B cell (primary cell): Measurements from ENCODE around the gene SHISA7. TPM values are rescaled to one million over a fixed set of nuclear protein-coding genes. Genes with fewer than 3 reads are reported as not detected.
"Not testable (repeated sequence)": the region's sequence is repeated elsewhere in the genome, so short reads cannot be mapped to it uniquely, and the experiment has no call there.

ENCODE experiments used
- ATAC-seq: fragments of 200-7000 bp; cut with Tn5 transposase; one replicate; pipeline ENCODE4 v1.10.0; 2021; ENCODE audit warnings: low read depth, mild to moderate bottlenecking, moderate number of reproducible peaks, moderate library complexity
- CTCF ChIA-PET: fragments of 350-600 bp; sonication (Branson Sonifier 250); formaldehyde crosslinking; loops from one replicate; lab custom pipeline; 2021; ENCODE audit warnings: antibody characterized with exemption, inconsistent platforms; lab: Charles Lee
- POLR2A ChIA-PET: fragments of 350-600 bp; sonication (Branson Sonifier 250); formaldehyde crosslinking; loops from one replicate; lab custom pipeline; 2021; ENCODE audit warnings: antibody characterized with exemption; lab: Charles Lee
- DNase-seq: peaks from one replicate; pipeline ENCODE4 v3.0.0; 2013
- H2AFZ ChIP-seq: 2 replicates; pipeline ENCODE4 v1.6.1; 2012; ENCODE audit warnings: mild to moderate bottlenecking, low read depth, low read length; ENCODE audit not compliant: insufficient read depth, poor library complexity, severe bottlenecking
- H3K27ac ChIP-seq, 2 donors: 1 replicate in 1 of 2; 2 replicates in 1 of 2; pipeline ENCODE4 v1.5.1; 2012 to 2013; ENCODE audit warnings: low read length in 2 of 2, mild to moderate bottlenecking in 2 of 2, moderate library complexity in 1 of 2
- H3K27me3 ChIP-seq, 4 experiments: fragments of 200-600 bp in 1 of 4; sonication (generic) in 1 of 4; replicated peaks in 1 of 4; 1 replicate in 2 of 4; 2 replicates in 2 of 4; pipeline versions ENCODE4 v1.6.1 to v1.7.0; 2013 to 2016; ENCODE audit warnings: low read length in 3 of 4, mild to moderate bottlenecking in 2 of 4, mixed read lengths in 1 of 4, moderate library complexity in 1 of 4; ENCODE audit not compliant: insufficient read depth in 4 of 4, control insufficient read depth in 3 of 4; ENCODE audit errors: control extremely low read depth in 1 of 4
- H3K36me3 ChIP-seq, 2 experiments: replicated peaks in 1 of 2; 1 replicate in 1 of 2; 2 replicates in 1 of 2; pipeline versions ENCODE4 v1.6.1 to v1.7.1; 2013; ENCODE audit warnings: low read length in 1 of 2; ENCODE audit not compliant: insufficient read depth in 2 of 2, control insufficient read depth in 1 of 2; ENCODE audit errors: control extremely low read depth in 1 of 2, extremely low read depth in 1 of 2
- H3K4me1 ChIP-seq, 2 donors: fragments of 200-600 bp in 1 of 2; sonication (generic) in 1 of 2; 1 replicate in 1 of 2; 2 replicates in 1 of 2; pipeline versions ENCODE4 v1.5.1 to v1.6.1; 2013 to 2017; ENCODE audit warnings: low read length in 2 of 2; ENCODE audit not compliant: control insufficient read depth in 2 of 2, insufficient read depth in 2 of 2
- H3K4me2 ChIP-seq: replicated peaks from 2 replicates; pipeline ENCODE3; 2012; ENCODE audit warnings: mild to moderate bottlenecking, low read depth, low read length; ENCODE audit not compliant: poor library complexity, severe bottlenecking
- H3K4me3 ChIP-seq, 5 experiments: fragments of 200-600 bp in 1 of 5; sonication (generic) in 1 of 5; 1 replicate in 3 of 5; 2 replicates in 2 of 5; pipeline versions ENCODE4 v1.5.1 to v1.7.0; 2011 to 2016; ENCODE audit warnings: low read length in 4 of 5, mild to moderate bottlenecking in 4 of 5, low read depth in 2 of 5, control low read depth in 1 of 5, moderate library complexity in 1 of 5; ENCODE audit not compliant: insufficient read depth in 1 of 5; ENCODE audit errors: control extremely low read depth in 1 of 5, extremely low read depth in 1 of 5
- H3K79me2 ChIP-seq: fragments of 200-600 bp; sonication (generic); one replicate; pipeline ENCODE4 v1.6.0; 2016; ENCODE audit warnings: low read length; ENCODE audit not compliant: control insufficient read depth, insufficient read depth
- H3K9ac ChIP-seq: fragments of 200-600 bp; sonication (generic); 2 replicates; pipeline ENCODE4 v1.6.1; 2017; ENCODE audit warnings: mild to moderate bottlenecking, low read length, moderate library complexity
- H3K9me3 ChIP-seq, 3 donors: one replicate each; pipeline versions ENCODE4 v1.6.1 to v1.7.1; 2013; ENCODE audit warnings: low read length in 2 of 3; ENCODE audit not compliant: control insufficient read depth in 2 of 3, insufficient read depth in 1 of 3; ENCODE audit errors: control extremely low read depth in 1 of 3
- H4K20me1 ChIP-seq: 2 replicates; pipeline ENCODE4 v1.6.0; 2012; ENCODE audit warnings: mild to moderate bottlenecking, low read length; ENCODE audit not compliant: insufficient read depth, control insufficient read depth, poor library complexity, severe bottlenecking
- H3K27ac Mint-ChIP-seq: one replicate; pipeline ENCODE4 v1.8.0; 2021; ENCODE audit warnings: mixed read lengths
- H3K27me3 Mint-ChIP-seq: one replicate; pipeline ENCODE4 v1.8.0; 2021; ENCODE audit warnings: mixed read lengths
- H3K4me1 Mint-ChIP-seq: one replicate; pipeline ENCODE4 v1.8.0; 2021; ENCODE audit warnings: mixed read lengths
- H3K4me3 Mint-ChIP-seq: one replicate; pipeline ENCODE4 v1.8.0; 2021; ENCODE audit warnings: mixed read lengths
- H3K9me3 Mint-ChIP-seq: one replicate; pipeline ENCODE4 v1.8.0; 2022; ENCODE audit warnings: mixed read lengths; ENCODE audit not compliant: insufficient read depth
- EZH2 ChIP-seq: IDR thresholded peaks from 2 replicates; pipeline ENCODE4 v1.6.1; 2012; ENCODE audit warnings: borderline replicate concordance, low read depth, mild to moderate bottlenecking, moderate library complexity, low read length; ENCODE audit not compliant: insufficient read depth, poor library complexity, severe bottlenecking
- WGBS: methylation state at CpG from one replicate; pipeline ENCODE4 v1.1.5; 2013; ENCODE audit warnings: missing lambda C conversion rate; ENCODE audit not compliant: insufficient coverage; 5-methylcytosine and 5-hydroxymethylcytosine counted together
- intact Hi-C: fragments of 100-400 bp; cut with micrococcal nuclease; formaldehyde crosslinking; loops from one replicate; pipeline ENCODE4 v1.10.0; 2022
- polyA plus RNA-seq: library from polyadenylated mRNA; depleted of rRNA; stranded (reverse); fragments of >200 nt; gene quantifications from 2 replicates; pipeline ENCODE4 v1.2.3, GENCODE V29; 2012
- total RNA-seq, 2 donors: library from RNA; stranded (reverse); fragments of 120-200 nt in 1 of 2; gene quantifications; 1 replicate in 1 of 2; 2 replicates in 1 of 2; pipeline versions ENCODE4 v1.2.3 to v1.2.4, GENCODE V29; 2013 to 2022
- TF ChIP-seq, protein P1 (sequence below): fragments of 200-600 bp; IDR thresholded peaks from one replicate; pipeline ENCODE4 v1.8.0; 2022; ENCODE audit warnings: antibody characterized with exemption, mild to moderate bottlenecking

Gene SHISA7
- total and polyA plus RNA-seq, 2 donors (not counting 1 experiment from before 2014, with no cell fraction given): 0.06 TPM; not detected in 1

DNA sequence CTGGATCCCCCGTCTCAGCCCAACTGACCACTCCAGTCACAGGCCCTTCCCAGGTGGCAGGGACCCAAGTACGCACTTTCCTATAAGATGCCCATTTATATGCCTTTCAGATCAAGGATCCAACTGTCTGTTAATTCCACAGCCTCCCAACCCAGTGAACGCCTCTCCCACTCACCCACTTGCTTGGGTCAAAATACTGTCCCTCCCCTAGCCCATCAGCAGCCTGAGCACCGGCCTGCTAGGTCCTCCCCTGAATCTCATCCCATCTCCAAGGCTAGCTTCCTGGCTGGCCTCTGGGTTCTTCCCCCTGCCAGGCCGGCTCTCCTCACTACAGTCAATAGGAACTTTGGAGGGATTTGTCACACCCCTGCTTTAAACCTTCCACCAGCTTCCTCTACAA, 37.5 kb downstream of the SHISA7 start:
- no peak overlapping the region for H3K27ac ChIP-seq
- peaks cover 25% of the 10 kb centered on the region for H3K79me2 ChIP-seq
- no peak overlapping the region for H3K9ac ChIP-seq
- Mint-ChIP-seq H3K4me3 (peak overlapping the region; percentile 98), H3K4me1 (peaks cover 32% of the 10 kb centered on the region), H3K27me3 (no peaks in the 10 kb centered on the region), H3K9me3 (peaks cover 5% of the 10 kb centered on the region), H3K27ac (peak overlapping the region; percentile 7)
- ATAC-seq: no peak
- ChIA-PET CTCF (interaction anchor here (0.5 to 0.7 kb wide), 2 partner anchors 10 to 304 kb away, joined by 3 read pairs; no protein-coding TSS in a partner anchor), POLR2A (interaction anchor here (0.6 to 0.7 kb wide), 2 partner anchors 67 to 71 kb away, joined by 3 read pairs; partner anchors contain the start of genes KMT5C and ZNF628)
- no peaks in the 10 kb centered on the region for H3K27me3 ChIP-seq
- H3K4me3 ChIP-seq: no peak overlapping the region
- no peak for DNase-seq
- H2AFZ ChIP-seq: no peak overlapping the region
- H3K4me2 ChIP-seq: no peak overlapping the region
- TF ChIP-seq, protein P1, sequence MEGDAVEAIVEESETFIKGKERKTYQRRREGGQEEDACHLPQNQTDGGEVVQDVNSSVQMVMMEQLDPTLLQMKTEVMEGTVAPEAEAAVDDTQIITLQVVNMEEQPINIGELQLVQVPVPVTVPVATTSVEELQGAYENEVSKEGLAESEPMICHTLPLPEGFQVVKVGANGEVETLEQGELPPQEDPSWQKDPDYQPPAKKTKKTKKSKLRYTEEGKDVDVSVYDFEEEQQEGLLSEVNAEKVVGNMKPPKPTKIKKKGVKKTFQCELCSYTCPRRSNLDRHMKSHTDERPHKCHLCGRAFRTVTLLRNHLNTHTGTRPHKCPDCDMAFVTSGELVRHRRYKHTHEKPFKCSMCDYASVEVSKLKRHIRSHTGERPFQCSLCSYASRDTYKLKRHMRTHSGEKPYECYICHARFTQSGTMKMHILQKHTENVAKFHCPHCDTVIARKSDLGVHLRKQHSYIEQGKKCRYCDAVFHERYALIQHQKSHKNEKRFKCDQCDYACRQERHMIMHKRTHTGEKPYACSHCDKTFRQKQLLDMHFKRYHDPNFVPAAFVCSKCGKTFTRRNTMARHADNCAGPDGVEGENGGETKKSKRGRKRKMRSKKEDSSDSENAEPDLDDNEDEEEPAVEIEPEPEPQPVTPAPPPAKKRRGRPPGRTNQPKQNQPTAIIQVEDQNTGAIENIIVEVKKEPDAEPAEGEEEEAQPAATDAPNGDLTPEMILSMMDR: no peak
- peaks cover 0 to 46% of the 10 kb centered on the region in 2 experiments for H3K36me3 ChIP-seq
- H3K4me1 ChIP-seq: peaks cover 11 to 25% of the 10 kb centered on the region in 2 donors
- 93% methylated on average over 5 of the region's 5 CpGs for WGBS
- intact Hi-C loops: loop anchor here (5.0 kb wide), 4 partner anchors 57 to 237 kb away; partner anchors contain the start of genes C19orf85, FIZ1, ISOC2 and ZNF580
- H4K20me1 ChIP-seq: peaks cover 11% of the 10 kb centered on the region
- peaks cover 0 to 20% (median 3%) of the 10 kb centered on the region in 3 donors for H3K9me3 ChIP-seq

DNA sequence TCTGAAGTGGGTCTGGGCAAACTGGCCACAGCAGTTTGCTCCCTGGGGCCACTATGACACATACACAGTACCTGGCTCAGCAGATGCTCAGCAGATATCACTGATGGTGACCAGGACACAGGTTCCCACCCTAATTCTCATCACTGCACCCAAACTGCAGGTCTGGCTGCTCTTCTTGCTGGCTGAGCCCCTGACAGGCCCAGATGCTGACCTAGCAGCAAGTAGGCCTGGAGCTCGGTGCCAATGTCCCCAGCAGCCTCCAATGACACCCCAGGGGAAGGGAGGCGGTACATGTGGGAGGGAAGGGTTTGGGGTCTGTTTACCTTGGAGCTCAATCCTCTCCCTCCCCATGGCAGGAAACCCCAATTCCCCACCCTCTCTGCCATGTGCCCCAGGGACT, 40.6 kb downstream of the SHISA7 start:
- Histone ChIP-seq H3K27ac (no peak overlapping the region), H3K79me2 (peaks cover 25% of the 10 kb centered on the region), H3K4me3 (no peak overlapping the region), H3K9ac (no peak overlapping the region), H3K4me2 (no peak overlapping the region), H2AFZ (no peak overlapping the region), H3K27me3 (no peaks in the 10 kb centered on the region), H3K36me3 (peaks cover 0 to 57% of the 10 kb centered on the region in 2 experiments), H3K9me3 (no peaks in the 10 kb centered on the region), H3K4me1 (peaks cover 6 to 18% of the 10 kb centered on the region in 2 donors), H4K20me1 (peaks cover 11% of the 10 kb centered on the region)
- Mint-ChIP-seq H3K27ac (no peak overlapping the region), H3K27me3 (no peaks in the 10 kb centered on the region), H3K4me1 (peaks cover 20% of the 10 kb centered on the region), H3K9me3 (no peaks in the 10 kb centered on the region), H3K4me3 (no peak overlapping the region)
- DNase-seq (no peak), ATAC-seq (no peak)
- ChIA-PET POLR2A (interaction anchor here (0.6 kb wide), 1 partner anchor 75 kb away, joined by 3 read pairs; no protein-coding TSS in a partner anchor), CTCF (interaction anchor here (1.3 kb wide), 1 partner anchor 13 kb away, joined by 4 read pairs; no protein-coding TSS in a partner anchor)
- no CpG with 5 or more reads among the region's 2 CpGs for WGBS
- no peak for TF ChIP-seq EZH2
- TF ChIP-seq, protein P1: no peak
- intact Hi-C loops: no loop called here

DNA sequence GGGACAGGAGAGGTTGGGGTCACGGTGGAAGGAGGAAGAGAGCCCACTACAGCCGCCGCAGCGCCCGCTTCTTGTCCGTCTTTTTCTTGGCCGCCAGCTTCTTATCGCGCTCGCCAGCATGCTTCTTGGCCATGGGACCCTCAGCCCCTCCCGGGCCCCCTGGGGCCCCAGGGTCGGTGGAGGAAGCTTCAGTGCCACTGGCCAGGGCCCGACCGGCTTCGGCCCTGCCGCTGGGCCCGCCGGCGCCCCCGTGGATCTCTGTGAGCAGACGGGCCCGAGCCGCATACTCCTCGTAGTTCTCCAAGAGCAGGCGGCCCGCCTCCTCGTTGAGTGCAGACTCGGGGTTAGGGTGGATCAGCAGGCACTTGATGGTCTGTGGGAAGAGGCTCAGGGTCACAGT, 41.7 kb downstream of the SHISA7 start:
- H3K4me2 ChIP-seq, H3K9ac ChIP-seq, ATAC-seq, H3K4me3 ChIP-seq, POLR2A ChIA-PET, H3K27ac Mint-ChIP-seq, H3K27me3 Mint-ChIP-seq, CTCF ChIA-PET, H2AFZ ChIP-seq, H3K27me3 ChIP-seq, intact Hi-C loops, H3K9me3 ChIP-seq, H3K27ac ChIP-seq, H3K4me3 Mint-ChIP-seq, DNase-seq, H3K9me3 Mint-ChIP-seq: not testable (repeated sequence)
- H3K4me1 Mint-ChIP-seq: peaks cover 13% of the 10 kb centered on the region
- WGBS: 92% methylated on average over 2 of the region's 28 CpGs
- H3K4me1 ChIP-seq: peaks cover 1 to 10% of the 10 kb centered on the region in 2 donors
- peaks cover 0 to 54% of the 10 kb centered on the region in 2 experiments for H3K36me3 ChIP-seq
- H4K20me1 ChIP-seq: peaks cover 11% of the 10 kb centered on the region
- peaks cover 16% of the 10 kb centered on the region for H3K79me2 ChIP-seq
